HL-60 (cell line): ENCODE measurements around the gene ITGA8.
"Not testable (repeated sequence)": the region's sequence is repeated elsewhere in the genome, so short reads cannot be mapped to it uniquely, and the experiment has no call there.

Experiments used
- DNase-seq, 2 experiments: peaks; one replicate each; pipeline ENCODE4 v3.0.0-alpha.2; 2010 to 2020; ENCODE audit warnings: low read depth in 1 of 2, low spot score in 1 of 2
- H3K27ac ChIP-seq: fragments of 250-450 bp; sonication (Bioruptor Pico); replicated peaks from 2 replicates; pipeline ENCODE4 v1.5.1; 2020; ENCODE audit warnings: mild to moderate bottlenecking, moderate library complexity
- H3K27me3 ChIP-seq: fragments of 250-450 bp; sonication (Bioruptor Pico); 2 replicates; pipeline ENCODE4 v1.5.1; 2021; ENCODE audit warnings: mild to moderate bottlenecking, moderate library complexity; ENCODE audit not compliant: insufficient read depth, poor library complexity, severe bottlenecking
- H3K4me3 ChIP-seq: replicated peaks from 2 replicates; pipeline ENCODE4 v1.5.1; 2011; ENCODE audit warnings: mild to moderate bottlenecking, control low read depth, low read length; ENCODE audit not compliant: insufficient read depth
- GABPA ChIP-seq: IDR thresholded peaks from 2 replicates; pipeline ENCODE4 v1.6.1; 2012; ENCODE audit warnings: low read depth
- POLR2AphosphoS5 ChIP-seq: IDR thresholded peaks from 2 replicates; pipeline ENCODE4 v1.6.1; 2012; ENCODE audit warnings: low read depth
- SPI1 ChIP-seq: IDR thresholded peaks from 2 replicates; pipeline ENCODE4 v1.6.1; 2012; ENCODE audit warnings: low read depth, mild to moderate bottlenecking, borderline replicate concordance
- TF ChIP-seq, protein P1 (sequence below): IDR thresholded peaks from one replicate; pipeline ENCODE4 v1.5.1; 2011; ENCODE audit warnings: low read length, control low read depth, inconsistent platforms; ENCODE audit not compliant: insufficient read depth
- TF ChIP-seq, protein P2 (sequence below): IDR thresholded peaks from 2 replicates; pipeline ENCODE4 v1.6.1; 2012; ENCODE audit warnings: low read depth; ENCODE audit not compliant: insufficient replicate concordance

The ITGA8 gene

DNA sequence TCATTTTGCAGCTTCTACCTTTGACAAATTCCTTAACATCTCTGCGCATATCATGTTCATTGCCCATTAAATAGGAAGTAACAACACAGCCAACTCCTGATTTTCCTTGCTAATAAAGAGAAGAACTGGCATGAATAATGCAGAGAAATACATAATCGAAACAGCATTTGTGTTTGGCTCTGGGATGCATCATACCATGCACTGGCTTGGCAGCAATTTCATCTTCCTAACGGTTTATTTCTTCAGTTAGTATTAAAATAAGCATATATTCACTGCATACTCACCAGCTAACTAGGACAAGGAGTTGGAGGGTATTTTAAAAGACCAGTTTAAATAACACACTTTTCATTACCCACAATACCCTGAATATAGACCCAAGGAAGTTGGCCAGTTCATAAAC, 132.5 kb downstream of the ITGA8 start:
- no peak for DNase-seq
- TF ChIP-seq GABPA (no peak), POLR2AphosphoS5 (no peak), SPI1 (no peak)
- TF ChIP-seq, protein P1, sequence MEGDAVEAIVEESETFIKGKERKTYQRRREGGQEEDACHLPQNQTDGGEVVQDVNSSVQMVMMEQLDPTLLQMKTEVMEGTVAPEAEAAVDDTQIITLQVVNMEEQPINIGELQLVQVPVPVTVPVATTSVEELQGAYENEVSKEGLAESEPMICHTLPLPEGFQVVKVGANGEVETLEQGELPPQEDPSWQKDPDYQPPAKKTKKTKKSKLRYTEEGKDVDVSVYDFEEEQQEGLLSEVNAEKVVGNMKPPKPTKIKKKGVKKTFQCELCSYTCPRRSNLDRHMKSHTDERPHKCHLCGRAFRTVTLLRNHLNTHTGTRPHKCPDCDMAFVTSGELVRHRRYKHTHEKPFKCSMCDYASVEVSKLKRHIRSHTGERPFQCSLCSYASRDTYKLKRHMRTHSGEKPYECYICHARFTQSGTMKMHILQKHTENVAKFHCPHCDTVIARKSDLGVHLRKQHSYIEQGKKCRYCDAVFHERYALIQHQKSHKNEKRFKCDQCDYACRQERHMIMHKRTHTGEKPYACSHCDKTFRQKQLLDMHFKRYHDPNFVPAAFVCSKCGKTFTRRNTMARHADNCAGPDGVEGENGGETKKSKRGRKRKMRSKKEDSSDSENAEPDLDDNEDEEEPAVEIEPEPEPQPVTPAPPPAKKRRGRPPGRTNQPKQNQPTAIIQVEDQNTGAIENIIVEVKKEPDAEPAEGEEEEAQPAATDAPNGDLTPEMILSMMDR: no peak
- TF ChIP-seq, protein P2, sequence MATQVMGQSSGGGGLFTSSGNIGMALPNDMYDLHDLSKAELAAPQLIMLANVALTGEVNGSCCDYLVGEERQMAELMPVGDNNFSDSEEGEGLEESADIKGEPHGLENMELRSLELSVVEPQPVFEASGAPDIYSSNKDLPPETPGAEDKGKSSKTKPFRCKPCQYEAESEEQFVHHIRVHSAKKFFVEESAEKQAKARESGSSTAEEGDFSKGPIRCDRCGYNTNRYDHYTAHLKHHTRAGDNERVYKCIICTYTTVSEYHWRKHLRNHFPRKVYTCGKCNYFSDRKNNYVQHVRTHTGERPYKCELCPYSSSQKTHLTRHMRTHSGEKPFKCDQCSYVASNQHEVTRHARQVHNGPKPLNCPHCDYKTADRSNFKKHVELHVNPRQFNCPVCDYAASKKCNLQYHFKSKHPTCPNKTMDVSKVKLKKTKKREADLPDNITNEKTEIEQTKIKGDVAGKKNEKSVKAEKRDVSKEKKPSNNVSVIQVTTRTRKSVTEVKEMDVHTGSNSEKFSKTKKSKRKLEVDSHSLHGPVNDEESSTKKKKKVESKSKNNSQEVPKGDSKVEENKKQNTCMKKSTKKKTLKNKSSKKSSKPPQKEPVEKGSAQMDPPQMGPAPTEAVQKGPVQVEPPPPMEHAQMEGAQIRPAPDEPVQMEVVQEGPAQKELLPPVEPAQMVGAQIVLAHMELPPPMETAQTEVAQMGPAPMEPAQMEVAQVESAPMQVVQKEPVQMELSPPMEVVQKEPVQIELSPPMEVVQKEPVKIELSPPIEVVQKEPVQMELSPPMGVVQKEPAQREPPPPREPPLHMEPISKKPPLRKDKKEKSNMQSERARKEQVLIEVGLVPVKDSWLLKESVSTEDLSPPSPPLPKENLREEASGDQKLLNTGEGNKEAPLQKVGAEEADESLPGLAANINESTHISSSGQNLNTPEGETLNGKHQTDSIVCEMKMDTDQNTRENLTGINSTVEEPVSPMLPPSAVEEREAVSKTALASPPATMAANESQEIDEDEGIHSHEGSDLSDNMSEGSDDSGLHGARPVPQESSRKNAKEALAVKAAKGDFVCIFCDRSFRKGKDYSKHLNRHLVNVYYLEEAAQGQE: no peak
- Histone ChIP-seq H3K27ac (no peak overlapping the region), H3K4me3 (no peak overlapping the region), H3K27me3 (no peaks in the 10 kb centered on the region)

DNA sequence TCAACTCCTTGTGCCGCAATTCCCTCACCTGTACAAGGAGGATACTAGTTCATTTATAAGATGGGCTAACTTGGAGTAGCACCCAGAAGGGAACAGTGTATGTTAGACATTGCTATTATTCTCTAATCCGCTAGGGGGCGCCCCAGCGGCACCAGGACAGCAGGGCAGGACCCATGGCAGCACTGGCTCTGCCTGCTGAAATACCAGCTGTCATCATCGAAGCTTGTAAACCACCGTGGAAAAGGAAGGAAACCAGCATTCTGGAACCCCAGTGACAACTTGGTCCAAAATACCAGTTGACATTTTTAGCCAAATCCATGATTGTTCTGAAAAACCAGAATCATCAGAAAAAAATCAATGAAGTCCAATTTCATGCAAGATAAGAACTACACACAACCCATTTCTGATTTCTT, 134.4 kb downstream of the ITGA8 start:
- no peak overlapping the region for H3K27ac ChIP-seq
- peak; percentile 1 to 26 for DNase-seq
- H3K4me3 ChIP-seq: no peak overlapping the region
- H3K27me3 ChIP-seq: no peaks in the 10 kb centered on the region
- TF ChIP-seq GABPA: no peak
- TF ChIP-seq, protein P1: no peak
- no peak for TF ChIP-seq POLR2AphosphoS5
- no peak for TF ChIP-seq SPI1
- TF ChIP-seq, protein P2: no peak

DNA sequence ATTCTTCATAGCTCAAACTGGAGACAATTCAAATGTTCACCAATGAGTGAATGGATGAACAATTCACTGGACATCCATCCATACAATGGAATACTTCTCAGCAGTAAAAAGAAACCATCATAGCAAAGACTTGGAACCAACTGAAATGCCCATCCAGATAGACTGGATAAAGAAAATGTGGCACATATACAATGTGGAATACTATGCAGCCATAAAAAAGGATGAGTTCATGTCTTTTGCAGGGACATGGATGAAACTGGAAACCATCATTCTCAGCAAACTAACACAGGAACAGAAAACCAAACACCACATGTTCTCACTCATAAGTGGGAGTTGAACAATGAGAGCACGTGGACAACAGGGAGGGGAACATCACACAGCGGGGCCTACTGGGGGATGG, 136.8 kb downstream of the ITGA8 start:
- not testable (repeated sequence) for H3K27ac ChIP-seq, H3K4me3 ChIP-seq, H3K27me3 ChIP-seq, DNase-seq

DNA sequence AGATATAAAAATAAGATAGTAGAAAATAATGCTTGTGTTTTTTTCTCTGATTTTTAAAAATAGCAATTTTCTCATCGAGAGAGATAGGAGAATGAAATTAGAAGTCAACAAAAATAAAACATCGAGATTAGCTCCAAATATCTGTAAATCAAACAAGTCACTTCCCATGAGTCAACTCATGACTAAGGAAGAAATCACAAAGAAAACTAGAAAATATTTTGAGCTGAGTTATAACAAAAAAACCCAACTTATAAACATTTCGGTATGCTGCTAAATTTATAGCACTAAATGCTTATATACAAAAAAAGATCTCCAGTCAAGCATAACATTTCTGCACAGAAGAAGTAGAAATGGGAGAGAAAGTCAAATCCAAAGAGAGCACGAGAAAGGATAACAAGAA, 140.1 kb downstream of the ITGA8 start:
- H3K4me3 ChIP-seq: no peak overlapping the region
- no peak for DNase-seq
- H3K27me3 ChIP-seq: no peaks in the 10 kb centered on the region
- TF ChIP-seq, protein P1: no peak
- no peak overlapping the region for H3K27ac ChIP-seq

DNA sequence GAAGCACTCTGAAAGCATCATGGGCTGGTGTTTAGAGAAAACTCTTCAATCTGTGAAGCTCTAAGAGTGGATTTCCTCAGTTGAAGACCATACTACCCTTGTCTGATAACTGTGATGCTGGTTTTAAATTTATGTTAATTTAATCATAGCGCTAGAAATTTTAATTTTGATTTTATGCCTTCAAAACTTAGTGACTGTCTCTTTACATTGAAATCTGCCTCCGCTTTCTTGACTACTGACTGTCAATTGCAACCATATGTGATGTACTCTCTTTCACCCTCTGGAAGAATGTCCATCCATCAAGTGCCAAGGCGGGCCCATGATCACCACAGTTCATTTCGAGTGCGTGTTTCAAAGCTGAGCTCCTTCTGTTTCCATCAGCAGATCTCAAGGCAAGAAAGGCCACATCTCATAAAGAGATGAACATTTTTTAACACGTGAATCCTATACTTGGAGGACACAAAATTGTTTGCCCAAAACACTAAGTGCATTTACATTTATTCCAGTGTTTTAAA, 147.1 kb downstream of the ITGA8 start:
- H3K4me3 ChIP-seq: no peak overlapping the region
- DNase-seq: no peak
- no peak overlapping the region for H3K27ac ChIP-seq
- H3K27me3 ChIP-seq: no peaks in the 10 kb centered on the region
- TF ChIP-seq, protein P1: no peak
- TF ChIP-seq, protein P2: no peak
- no peak for TF ChIP-seq GABPA
- TF ChIP-seq POLR2AphosphoS5: no peak
- no peak for TF ChIP-seq SPI1
